Mesothelial cell of epicardium (in vitro differentiated cells): ENCODE results near the gene TRAPPC12. TPM values are rescaled to one million over a fixed set of nuclear protein-coding genes. Genes with fewer than 3 reads are reported as not detected.
A peak's percentile ranks its signal among the peaks of the same experiment; 100 is the strongest.

Experiments
- DNase-seq, 2 experiments: peaks; one replicate each; pipeline ENCODE4 v3.0.0; 2021; ENCODE audit warnings: low spot score in 2 of 2; ENCODE audit not compliant: unreplicated experiment in 2 of 2
- H3K27ac Mint-ChIP-seq: 2 replicates; pipeline ENCODE4 v1.8.0; 2021; ENCODE audit warnings: mixed read lengths
- H3K27me3 Mint-ChIP-seq: 2 replicates; pipeline ENCODE4 v1.8.0; 2021; ENCODE audit warnings: low read depth, mixed read lengths
- H3K36me3 Mint-ChIP-seq: 2 replicates; pipeline ENCODE4 v1.8.0; 2021; ENCODE audit warnings: mixed read lengths
- H3K4me1 Mint-ChIP-seq: 2 replicates; pipeline ENCODE4 v1.8.0; 2021; ENCODE audit warnings: mixed read lengths
- H3K4me3 Mint-ChIP-seq: 2 replicates; pipeline ENCODE4 v1.8.0; 2021; ENCODE audit warnings: mild to moderate bottlenecking, moderate library complexity, mixed read lengths
- H3K9me3 Mint-ChIP-seq: 2 replicates; pipeline ENCODE4 v1.8.0; 2021; ENCODE audit warnings: mixed read lengths
- total RNA-seq: library from RNA; stranded (reverse); gene quantifications from 3 replicates; pipeline ENCODE4 v1.2.1, GENCODE V29; 2021
- TF ChIP-seq, protein P1 (sequence below): fragments of 200-600 bp; sonication (generic); IDR thresholded peaks from one replicate; pipeline ENCODE4 v1.5.0; 2021; ENCODE audit warnings: antibody characterized with exemption; ENCODE audit not compliant: unreplicated experiment

Gene TRAPPC12
- total RNA-seq, 1 donor from 2014 or later: 134 TPM

DNA sequence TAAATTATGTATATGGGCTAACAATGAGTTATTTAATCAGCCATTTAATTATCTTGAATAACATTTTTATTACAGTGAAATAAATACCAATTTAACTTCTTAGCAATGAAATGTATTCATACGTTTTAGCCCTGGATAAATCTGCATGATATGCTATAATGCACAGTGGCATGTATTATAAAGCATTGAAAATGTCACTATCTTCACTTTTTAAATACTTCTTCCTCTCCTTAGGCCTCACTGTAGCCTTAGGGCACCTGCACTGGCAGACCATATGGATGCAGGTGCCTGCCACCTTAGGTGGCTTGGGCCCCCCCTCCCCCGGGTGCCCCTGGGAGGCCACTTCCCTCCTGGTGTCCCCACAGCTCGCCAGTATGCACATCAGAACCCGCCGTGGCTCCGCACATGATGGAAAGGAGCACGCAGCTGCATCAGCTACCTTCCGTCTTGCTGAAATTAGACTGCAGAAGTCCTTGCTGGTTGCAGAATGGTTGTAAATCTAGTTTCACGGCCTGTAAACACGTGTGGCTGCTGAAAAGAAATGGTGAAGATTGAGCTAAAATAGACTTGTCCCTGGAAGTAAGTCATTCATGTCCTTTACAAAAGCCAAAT lies 83.1 kb downstream of the TRAPPC12 start:
- DNase-seq: no peak
- no peaks in the 10 kb centered on the region for H3K27me3 Mint-ChIP-seq
- no peak overlapping the region for H3K4me3 Mint-ChIP-seq
- H3K27ac Mint-ChIP-seq: no peak overlapping the region
- H3K9me3 Mint-ChIP-seq: no peaks in the 10 kb centered on the region
- TF ChIP-seq, protein P1, sequence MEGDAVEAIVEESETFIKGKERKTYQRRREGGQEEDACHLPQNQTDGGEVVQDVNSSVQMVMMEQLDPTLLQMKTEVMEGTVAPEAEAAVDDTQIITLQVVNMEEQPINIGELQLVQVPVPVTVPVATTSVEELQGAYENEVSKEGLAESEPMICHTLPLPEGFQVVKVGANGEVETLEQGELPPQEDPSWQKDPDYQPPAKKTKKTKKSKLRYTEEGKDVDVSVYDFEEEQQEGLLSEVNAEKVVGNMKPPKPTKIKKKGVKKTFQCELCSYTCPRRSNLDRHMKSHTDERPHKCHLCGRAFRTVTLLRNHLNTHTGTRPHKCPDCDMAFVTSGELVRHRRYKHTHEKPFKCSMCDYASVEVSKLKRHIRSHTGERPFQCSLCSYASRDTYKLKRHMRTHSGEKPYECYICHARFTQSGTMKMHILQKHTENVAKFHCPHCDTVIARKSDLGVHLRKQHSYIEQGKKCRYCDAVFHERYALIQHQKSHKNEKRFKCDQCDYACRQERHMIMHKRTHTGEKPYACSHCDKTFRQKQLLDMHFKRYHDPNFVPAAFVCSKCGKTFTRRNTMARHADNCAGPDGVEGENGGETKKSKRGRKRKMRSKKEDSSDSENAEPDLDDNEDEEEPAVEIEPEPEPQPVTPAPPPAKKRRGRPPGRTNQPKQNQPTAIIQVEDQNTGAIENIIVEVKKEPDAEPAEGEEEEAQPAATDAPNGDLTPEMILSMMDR: peak; percentile 28
- H3K36me3 Mint-ChIP-seq: peaks cover 4% of the 10 kb centered on the region
- H3K4me1 Mint-ChIP-seq: no peaks in the 10 kb centered on the region

DNA sequence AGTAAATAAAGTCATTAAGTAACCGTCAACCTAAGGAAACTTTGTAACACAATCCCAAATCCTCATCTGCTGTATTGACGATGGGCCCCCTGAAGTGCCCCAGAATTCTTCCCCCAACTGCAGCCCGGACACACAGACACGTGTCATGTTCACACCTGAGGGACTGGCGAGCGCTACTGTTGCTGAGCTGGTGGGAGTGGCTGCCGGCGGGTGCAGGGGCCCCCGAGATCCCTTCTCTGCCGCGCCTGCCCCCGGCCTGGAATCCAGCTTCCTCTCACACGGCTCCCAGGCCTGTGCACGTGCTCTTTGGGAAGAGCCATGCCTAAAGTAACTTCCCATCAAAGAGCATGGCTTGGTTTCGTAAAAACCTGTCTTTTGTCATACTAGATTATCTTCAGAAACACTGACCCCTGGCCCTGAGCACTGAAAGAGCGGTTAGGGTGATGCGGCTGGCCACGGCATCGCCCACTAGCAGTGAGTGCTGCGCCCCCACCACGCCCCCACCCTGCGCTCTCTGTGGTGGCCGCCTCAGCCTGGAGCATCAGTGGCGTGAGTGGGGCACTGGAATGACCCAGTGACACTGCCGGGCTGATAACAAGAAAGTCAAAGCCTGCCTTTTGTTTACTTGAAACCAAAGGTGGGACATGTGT lies 83.8 kb downstream of the TRAPPC12 start:
- Mint-ChIP-seq H3K36me3 (peaks cover 10% of the 10 kb centered on the region), H3K27ac (no peak overlapping the region), H3K27me3 (no peaks in the 10 kb centered on the region), H3K9me3 (no peaks in the 10 kb centered on the region), H3K4me1 (no peaks in the 10 kb centered on the region), H3K4me3 (no peak overlapping the region)
- TF ChIP-seq, protein P1: no peak
- no peak for DNase-seq

DNA sequence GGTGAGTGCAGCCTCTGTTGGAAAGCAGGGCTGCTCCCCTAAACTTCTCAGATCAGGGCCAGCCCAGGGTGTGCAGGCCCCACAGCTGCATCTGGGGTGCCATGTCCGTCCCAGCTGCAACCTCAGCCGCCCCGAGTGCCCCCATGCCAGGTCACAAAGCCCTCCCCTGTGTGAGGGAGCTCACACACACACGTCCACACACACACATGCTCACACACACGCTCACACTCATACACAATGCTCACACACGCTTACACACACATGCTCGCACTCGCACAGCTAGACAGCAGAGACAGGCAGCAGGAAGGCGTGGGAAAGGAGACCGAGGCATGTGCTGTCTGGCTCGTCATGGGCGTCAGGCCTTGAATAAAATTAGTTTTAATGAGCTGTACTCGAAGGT lies 84.5 kb downstream of the TRAPPC12 start:
- no peaks in the 10 kb centered on the region for H3K4me1 Mint-ChIP-seq
- TF ChIP-seq, protein P1: no peak
- H3K4me3 Mint-ChIP-seq: no peak overlapping the region
- no peak overlapping the region for H3K27ac Mint-ChIP-seq
- H3K9me3 Mint-ChIP-seq: no peaks in the 10 kb centered on the region
- H3K36me3 Mint-ChIP-seq: peaks cover 14% of the 10 kb centered on the region
- H3K27me3 Mint-ChIP-seq: no peaks in the 10 kb centered on the region
- DNase-seq: no peak

DNA sequence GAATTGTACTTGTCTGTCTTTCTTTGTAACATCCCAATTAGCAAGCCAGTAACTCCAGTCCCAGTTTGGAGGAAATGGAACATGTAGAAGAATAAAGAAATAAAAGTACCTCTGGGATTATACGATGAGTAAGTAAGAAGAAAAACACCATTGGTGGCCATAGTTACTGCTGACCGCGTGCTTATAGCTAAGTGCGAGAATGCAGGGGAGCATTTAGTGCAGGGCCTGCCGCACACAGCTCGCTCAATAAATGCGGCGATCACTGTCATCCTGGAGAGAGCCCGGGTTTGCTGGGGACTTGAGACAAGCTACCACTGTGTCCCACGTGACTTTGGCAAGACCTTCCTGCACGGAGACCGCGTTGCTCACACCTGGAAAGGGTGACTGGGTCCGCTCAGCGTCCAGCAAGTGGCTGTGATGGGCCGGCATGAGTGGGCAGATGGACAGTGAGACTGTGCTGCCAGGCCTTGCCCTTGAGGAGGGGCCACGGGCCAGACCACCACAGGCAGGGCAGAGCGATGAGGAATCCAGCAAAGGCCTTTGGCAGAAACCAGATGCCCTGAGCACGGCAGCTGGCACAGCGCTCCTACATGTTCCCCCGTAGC lies 85.0 kb downstream of the TRAPPC12 start:
- H3K27me3 Mint-ChIP-seq: no peaks in the 10 kb centered on the region

DNA sequence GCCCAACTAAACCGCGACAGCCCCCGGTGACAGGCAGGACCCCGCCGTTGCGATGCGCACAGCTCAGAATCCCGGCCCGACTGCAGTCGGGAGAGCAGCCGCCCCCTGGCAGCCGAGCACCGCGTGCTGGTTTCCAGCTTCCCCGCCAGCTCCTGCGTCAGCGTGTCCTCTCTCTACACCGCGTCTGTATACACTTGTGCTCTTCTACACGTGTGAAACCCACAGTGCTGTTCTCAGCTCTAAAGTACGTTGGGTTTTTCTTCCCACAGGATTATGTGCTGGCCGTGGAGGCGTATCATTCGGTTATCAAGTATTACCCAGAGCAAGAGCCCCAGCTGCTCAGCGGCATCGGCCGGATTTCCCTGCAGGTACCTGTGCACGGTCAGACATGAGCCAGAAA lies 85.8 kb downstream of the TRAPPC12 start:
- Mint-ChIP-seq H3K27me3 (no peaks in the 10 kb centered on the region), H3K27ac (no peak overlapping the region), H3K4me3 (no peak overlapping the region), H3K4me1 (no peaks in the 10 kb centered on the region), H3K9me3 (no peaks in the 10 kb centered on the region), H3K36me3 (peaks cover 18% of the 10 kb centered on the region)
- TF ChIP-seq, protein P1: no peak
- no peak for DNase-seq

More for the DNA sequence above, 85.0 kb downstream of the TRAPPC12 start:
- H3K4me3 Mint-ChIP-seq: no peak overlapping the region
- peaks cover 15% of the 10 kb centered on the region for H3K36me3 Mint-ChIP-seq
- TF ChIP-seq, protein P1: no peak
- H3K27ac Mint-ChIP-seq: no peak overlapping the region
- H3K9me3 Mint-ChIP-seq: no peaks in the 10 kb centered on the region
- no peaks in the 10 kb centered on the region for H3K4me1 Mint-ChIP-seq
- DNase-seq: no peak
